Esophagus squamous epithelium (tissue), 5 donors: ENCODE measurements around the gene TCP1. TPM values are rescaled to one million over a fixed set of nuclear protein-coding genes. Genes with fewer than 3 reads are reported as not detected.
A peak's percentile ranks its signal among the peaks of the same experiment; 100 is the strongest.

ENCODE experiments used
- DNase-seq: peaks from one replicate; lab custom pipeline; 2025; lab: John Stamatoyannopoulos, UW
- H3K27ac ChIP-seq, 4 donors: fragments of 200-600 bp; sonication (generic); one replicate each; pipeline ENCODE4 v1.5.1; 2016 to 2019; ENCODE audit warnings: mild to moderate bottlenecking in 1 of 4
- H3K27me3 ChIP-seq, 4 donors: fragments of 200-600 bp; sonication (generic); 1 replicate in 3 of 4; 2 replicates in 1 of 4; pipeline versions ENCODE4 v1.5.1 to v1.6.0; 2017 to 2021; ENCODE audit warnings: antibody characterized with exemption in 1 of 4
- H3K36me3 ChIP-seq, 3 donors: fragments of 200-600 bp; sonication (generic); one replicate each; pipeline ENCODE4 v1.5.1; 2016 to 2019
- H3K4me1 ChIP-seq, 3 donors: fragments of 200-600 bp; sonication (generic); one replicate each; pipeline ENCODE4 v1.5.1; 2017 to 2019
- H3K4me3 ChIP-seq, 4 donors: fragments of 200-600 bp; sonication (generic); 1 replicate in 3 of 4; 2 replicates in 1 of 4; pipeline ENCODE4 v1.5.1; 2016 to 2019; ENCODE audit warnings: mild to moderate bottlenecking in 2 of 4, moderate library complexity in 1 of 4
- H3K9me3 ChIP-seq, 3 donors: fragments of 200-600 bp; sonication (generic); one replicate each; pipeline ENCODE4 v1.5.1; 2016 to 2019
- POLR2A ChIP-seq, 4 donors: fragments of 450-650 bp; IDR thresholded peaks; one replicate each; pipeline ENCODE4 v1.6.1; 2017; ENCODE audit warnings: antibody characterized with exemption in 4 of 4, mild to moderate bottlenecking in 4 of 4, moderate library complexity in 3 of 4
- WGBS, 2 donors: methylation state at CpG; one replicate each; pipeline ENCODE4 v1.1.5; 2018; 5-methylcytosine and 5-hydroxymethylcytosine counted together
- intact Hi-C: fragments of 100-400 bp; cut with DNase I; formaldehyde crosslinking; loops from one replicate; pipeline ENCODE4 v1.15.0; 2022
- small RNA-seq, 4 donors: library from RNA; depleted of rRNA; stranded (forward); fragments of <200 nt; gene quantifications; one replicate each; pipeline ENCODE3, GENCODE V24; 2016
- total RNA-seq, 4 donors: library from RNA; depleted of rRNA; stranded (reverse); fragments of >200 nt; gene quantifications; one replicate each; pipeline ENCODE4 v1.1.0, GENCODE V29; 2016
- TF ChIP-seq, protein P1 (sequence below), 6 experiments: fragments of 450-650 bp in 4 of 6; fragments of 200-600 bp in 2 of 6; sonication (generic) in 2 of 6; IDR thresholded peaks; one replicate each; pipeline ENCODE4 v1.5.1; 2016 to 2019; ENCODE audit warnings: antibody characterized with exemption in 6 of 6, mild to moderate bottlenecking in 4 of 6, moderate library complexity in 4 of 6
- donor health status: DM: yes; HTN: yes; CAD: no.

Gene TCP1
- total RNA-seq, 4 donors from 2014 or later, result 75.1 to 189 (median 172) TPM

DNA sequence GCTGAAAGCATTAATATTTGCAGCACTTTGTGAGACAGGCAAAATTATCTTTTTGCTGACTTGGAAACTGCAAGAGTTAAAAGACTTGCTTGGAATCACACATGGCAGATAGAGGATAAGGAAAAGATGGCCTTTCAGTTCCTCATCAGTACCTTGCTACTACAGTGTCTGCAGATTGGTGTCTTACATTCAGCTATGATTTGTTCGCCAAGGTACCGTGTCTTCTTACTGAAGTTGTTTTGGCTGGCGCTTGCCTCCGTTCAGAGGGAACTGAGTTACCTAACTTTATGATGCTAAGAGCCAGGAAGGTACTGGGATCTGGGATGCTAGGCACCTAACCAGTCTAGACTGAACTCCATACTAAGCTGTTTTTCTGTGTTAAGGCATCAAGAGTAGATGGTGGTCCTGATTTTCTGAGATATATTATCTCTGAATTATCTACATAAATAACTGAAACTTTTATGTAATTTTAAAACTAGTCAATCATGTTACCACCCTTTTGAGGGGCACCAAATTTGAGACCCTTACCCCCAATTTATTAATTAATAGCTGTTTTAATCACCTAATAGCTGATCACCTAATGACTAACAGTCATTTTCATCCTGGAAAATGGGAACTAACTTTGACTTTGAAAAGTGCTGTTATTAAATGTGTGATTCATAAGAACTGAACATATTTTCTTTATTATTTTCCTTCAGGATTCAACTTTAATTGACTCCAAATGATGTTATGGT, 59.6 kb downstream of the TCP1 start:
- Histone ChIP-seq H3K36me3 (peaks cover 0 to 10% (median 0%) of the 10 kb centered on the region in 3 donors), H3K27ac (peak overlapping the region in 3 of 4 donors; percentile 11 to 100 (median 33)), H3K4me3 (peak overlapping the region; percentile 2 to 97 (median 86)), H3K9me3 (no peaks in the 10 kb centered on the region), H3K27me3 (no peaks in the 10 kb centered on the region), H3K4me1 (peaks cover 12 to 80% (median 35%) of the 10 kb centered on the region in 3 donors)
- TF ChIP-seq POLR2A (IDR thresholded peaks at IDR 0.05), result no peak
- TF ChIP-seq, protein P1, sequence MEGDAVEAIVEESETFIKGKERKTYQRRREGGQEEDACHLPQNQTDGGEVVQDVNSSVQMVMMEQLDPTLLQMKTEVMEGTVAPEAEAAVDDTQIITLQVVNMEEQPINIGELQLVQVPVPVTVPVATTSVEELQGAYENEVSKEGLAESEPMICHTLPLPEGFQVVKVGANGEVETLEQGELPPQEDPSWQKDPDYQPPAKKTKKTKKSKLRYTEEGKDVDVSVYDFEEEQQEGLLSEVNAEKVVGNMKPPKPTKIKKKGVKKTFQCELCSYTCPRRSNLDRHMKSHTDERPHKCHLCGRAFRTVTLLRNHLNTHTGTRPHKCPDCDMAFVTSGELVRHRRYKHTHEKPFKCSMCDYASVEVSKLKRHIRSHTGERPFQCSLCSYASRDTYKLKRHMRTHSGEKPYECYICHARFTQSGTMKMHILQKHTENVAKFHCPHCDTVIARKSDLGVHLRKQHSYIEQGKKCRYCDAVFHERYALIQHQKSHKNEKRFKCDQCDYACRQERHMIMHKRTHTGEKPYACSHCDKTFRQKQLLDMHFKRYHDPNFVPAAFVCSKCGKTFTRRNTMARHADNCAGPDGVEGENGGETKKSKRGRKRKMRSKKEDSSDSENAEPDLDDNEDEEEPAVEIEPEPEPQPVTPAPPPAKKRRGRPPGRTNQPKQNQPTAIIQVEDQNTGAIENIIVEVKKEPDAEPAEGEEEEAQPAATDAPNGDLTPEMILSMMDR (IDR thresholded peaks at IDR 0.05), result no peak
- no peak for DNase-seq
- intact Hi-C loops, result loop anchor here (5.0 kb wide), 1 partner anchor 58 kb away; the partner anchor contains the start of gene TCP1
- WGBS, 2 donors, result 7 to 10% methylated on average over 4 of the region's 4 CpGs

DNA sequence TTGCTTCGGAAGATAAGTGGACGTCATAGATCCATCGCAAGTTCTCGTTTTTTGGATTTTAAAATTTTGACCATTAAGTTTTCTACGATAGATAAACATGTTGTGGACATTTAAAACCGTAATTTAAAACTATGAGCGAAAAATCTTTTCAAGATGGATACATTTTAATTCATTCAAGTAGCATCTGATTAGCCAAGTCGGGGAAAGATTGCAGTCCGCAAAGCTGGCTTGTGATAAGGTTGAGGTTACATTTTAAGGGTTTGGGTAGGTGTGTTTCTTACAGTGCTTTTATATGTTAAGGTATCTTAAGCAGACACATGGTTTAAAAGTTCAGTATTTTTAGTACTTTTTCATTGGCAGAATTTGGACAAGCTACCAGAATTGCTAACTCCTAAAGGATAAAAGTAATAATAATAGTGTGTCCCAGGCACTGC, 60.9 kb downstream of the TCP1 start:
- DNase-seq, result no peak
- peaks cover 12 to 73% (median 35%) of the 10 kb centered on the region in 3 donors for H3K4me1 ChIP-seq
- H3K27me3 ChIP-seq, result no peaks in the 10 kb centered on the region
- peak overlapping the region; percentile 76 to 97 (median 86) for H3K4me3 ChIP-seq
- 0 to 1% methylated on average over 9 of the region's 9 CpGs for WGBS, 2 donors
- intact Hi-C loops, result loop anchor here (5.0 kb wide), 1 partner anchor 59 kb away; the partner anchor contains the start of gene TCP1
- no peaks in the 10 kb centered on the region for H3K9me3 ChIP-seq
- H3K27ac ChIP-seq, result peak overlapping the region; percentile 98 to 100 (median 100)
- TF ChIP-seq, protein P1 (IDR thresholded peaks at IDR 0.05), result no peak
- no peak for TF ChIP-seq POLR2A (IDR thresholded peaks at IDR 0.05)
- peaks cover 0 to 7% (median 0%) of the 10 kb centered on the region in 3 donors for H3K36me3 ChIP-seq

Small RNAs within 50 kb of the gene (small RNA-seq; reads per million reads assigned to genes)
- gene SNORA20 (95.4 to 139 (median 99.8) reads per million in 4 donors), gene SNORA29 (0 reads per million in 4 donors)

Other genes with a start within 250 kb of the TCP1 start
- gene SOD2, start 96.4 kb downstream of the TCP1 start, total RNA-seq, result 100 to 1,000 TPM; 227 to 792 (median 519) TPM
- gene WTAP, start 62.1 kb downstream of the TCP1 start, total RNA-seq, result 100 to 1,000 TPM in 1 of 4 donors, 10 to 100 TPM in 3; 45.0 to 105 (median 82.6) TPM
- 10 to 100 TPM; 24.9 to 56.8 (median 40.8) TPM for gene ACAT2, start 27.6 kb downstream of the TCP1 start, total RNA-seq
- 10 to 100 TPM; 46.9 to 94.2 (median 56.0) TPM for gene MRPL18, start 865 bp upstream of the TCP1 start, total RNA-seq
- not detected for gene PNLDC1, start 10.7 kb upstream of the TCP1 start, total RNA-seq
- gene MAS1, start 101.4 kb upstream of the TCP1 start, total RNA-seq, result not detected
- gene IGF2R, start 179.5 kb upstream of the TCP1 start, total RNA-seq, result 10 to 100 TPM; 38.2 to 56.1 (median 52.0) TPM